HG02943 (cell line): ENCODE results near the gene FRAS1.
"Not testable (repeated sequence)": the region's sequence is repeated elsewhere in the genome, so short reads cannot be mapped to it uniquely, and the experiment has no call there.

Source experiments
- ATAC-seq: cut with Tn5 transposase; IDR thresholded peaks from one replicate; pipeline ENCODE4 v1.9.1; 2021; ENCODE audit warnings: mild to moderate bottlenecking, low read depth, moderate library complexity; ENCODE audit not compliant: unreplicated experiment

FRAS1 gene, protein sequence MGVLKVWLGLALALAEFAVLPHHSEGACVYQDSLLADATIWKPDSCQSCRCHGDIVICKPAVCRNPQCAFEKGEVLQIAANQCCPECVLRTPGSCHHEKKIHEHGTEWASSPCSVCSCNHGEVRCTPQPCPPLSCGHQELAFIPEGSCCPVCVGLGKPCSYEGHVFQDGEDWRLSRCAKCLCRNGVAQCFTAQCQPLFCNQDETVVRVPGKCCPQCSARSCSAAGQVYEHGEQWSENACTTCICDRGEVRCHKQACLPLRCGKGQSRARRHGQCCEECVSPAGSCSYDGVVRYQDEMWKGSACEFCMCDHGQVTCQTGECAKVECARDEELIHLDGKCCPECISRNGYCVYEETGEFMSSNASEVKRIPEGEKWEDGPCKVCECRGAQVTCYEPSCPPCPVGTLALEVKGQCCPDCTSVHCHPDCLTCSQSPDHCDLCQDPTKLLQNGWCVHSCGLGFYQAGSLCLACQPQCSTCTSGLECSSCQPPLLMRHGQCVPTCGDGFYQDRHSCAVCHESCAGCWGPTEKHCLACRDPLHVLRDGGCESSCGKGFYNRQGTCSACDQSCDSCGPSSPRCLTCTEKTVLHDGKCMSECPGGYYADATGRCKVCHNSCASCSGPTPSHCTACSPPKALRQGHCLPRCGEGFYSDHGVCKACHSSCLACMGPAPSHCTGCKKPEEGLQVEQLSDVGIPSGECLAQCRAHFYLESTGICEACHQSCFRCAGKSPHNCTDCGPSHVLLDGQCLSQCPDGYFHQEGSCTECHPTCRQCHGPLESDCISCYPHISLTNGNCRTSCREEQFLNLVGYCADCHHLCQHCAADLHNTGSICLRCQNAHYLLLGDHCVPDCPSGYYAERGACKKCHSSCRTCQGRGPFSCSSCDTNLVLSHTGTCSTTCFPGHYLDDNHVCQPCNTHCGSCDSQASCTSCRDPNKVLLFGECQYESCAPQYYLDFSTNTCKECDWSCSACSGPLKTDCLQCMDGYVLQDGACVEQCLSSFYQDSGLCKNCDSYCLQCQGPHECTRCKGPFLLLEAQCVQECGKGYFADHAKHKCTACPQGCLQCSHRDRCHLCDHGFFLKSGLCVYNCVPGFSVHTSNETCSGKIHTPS (N-terminal part only)

DNA sequence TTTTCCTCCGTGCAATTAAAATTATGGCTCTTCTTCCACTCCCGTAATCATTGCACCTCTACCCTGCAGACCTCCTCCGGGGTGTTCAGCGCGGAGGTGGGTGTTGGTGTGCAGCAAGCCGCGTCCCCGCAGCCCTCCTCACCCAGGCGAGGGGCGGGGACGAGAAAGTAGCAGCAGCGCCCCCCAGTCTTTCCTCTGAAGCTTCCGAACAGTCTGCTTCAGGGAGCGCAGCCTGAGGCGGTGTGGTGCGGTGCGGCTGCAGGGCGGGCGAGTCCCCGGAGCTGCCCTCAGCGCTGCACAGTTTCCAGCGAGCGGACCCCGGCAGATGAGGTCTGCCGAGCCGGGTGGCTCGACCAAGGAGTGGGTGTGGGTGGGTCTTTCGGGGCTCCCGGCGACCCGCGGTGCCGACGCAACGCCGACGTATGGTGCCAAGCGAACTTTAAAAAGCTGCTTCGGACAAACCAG lies at the start of gene FRAS1:
Gene FRAS1, plus strand, starts transcription at position 189 of the 465 bp plus-strand sequence. CDS start 687 bp downstream, outside the sequence.
- ATAC-seq: no peak

DNA sequence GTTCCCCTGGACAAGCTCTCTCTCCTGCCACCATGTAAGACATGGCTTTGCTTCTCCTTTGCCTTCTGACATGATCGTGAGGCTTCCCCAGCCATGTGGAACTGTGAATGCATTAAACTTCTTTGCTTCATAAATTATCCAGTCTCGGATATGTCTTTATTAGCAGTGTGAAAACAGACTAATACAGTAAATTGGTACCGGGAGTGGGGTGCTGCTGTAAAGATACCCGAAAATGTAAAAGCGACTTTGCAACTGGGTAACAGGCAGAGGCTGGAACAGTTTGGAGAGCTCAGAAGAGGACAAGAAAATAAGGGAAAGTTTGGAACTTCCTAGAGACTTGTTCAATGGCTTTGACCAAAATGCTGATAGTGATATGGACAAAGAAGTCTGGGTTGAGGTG lies 46.1 kb upstream of the FRAS1 start:
- ATAC-seq: not testable (repeated sequence)

DNA sequence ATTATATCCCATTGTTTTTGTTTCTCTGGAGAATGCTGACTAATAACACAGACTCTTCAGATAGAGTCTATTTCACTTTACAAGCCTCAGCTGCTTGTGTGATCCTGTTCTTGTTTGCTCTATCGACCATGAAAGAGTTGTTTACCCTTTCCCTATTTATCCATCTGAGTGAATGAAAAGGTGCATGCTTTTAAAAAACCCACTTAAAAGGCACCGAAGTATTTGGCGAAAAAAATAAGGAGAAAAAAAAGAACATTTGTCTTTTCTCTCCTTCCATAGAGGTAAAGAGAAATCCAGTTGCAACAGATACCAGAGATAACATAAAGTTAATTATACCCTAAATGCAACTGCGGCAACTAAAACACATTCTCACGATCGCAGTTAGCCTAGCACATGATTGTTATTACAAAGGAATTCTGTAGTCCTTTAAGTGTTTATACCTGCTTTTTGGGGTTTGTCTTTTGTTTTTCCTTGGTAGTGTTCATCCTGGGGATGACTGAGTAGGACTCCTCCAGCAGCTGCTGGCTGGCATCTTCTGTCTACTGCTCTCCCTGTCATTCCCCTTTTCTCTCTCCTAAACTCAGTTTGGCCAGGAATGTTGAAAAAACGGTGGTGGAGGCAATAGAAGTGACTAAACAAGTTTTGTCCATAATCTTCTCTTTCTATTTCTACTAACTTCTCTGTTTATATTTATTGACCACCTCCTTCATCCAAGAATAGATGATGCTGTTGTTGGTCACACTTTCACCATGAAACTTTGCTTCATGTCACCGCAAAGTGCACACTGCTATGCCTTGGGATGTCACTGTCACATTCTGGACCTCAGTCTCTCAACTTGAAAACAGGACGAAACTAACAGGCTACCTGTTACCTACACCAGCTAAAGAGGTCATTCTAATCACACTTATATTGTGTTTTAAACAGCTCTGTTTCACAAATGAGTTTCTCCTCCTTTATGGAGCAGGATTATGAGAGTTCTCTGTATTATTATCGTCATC lies 41.9 kb upstream of the FRAS1 start:
- ATAC-seq: no peak

DNA sequence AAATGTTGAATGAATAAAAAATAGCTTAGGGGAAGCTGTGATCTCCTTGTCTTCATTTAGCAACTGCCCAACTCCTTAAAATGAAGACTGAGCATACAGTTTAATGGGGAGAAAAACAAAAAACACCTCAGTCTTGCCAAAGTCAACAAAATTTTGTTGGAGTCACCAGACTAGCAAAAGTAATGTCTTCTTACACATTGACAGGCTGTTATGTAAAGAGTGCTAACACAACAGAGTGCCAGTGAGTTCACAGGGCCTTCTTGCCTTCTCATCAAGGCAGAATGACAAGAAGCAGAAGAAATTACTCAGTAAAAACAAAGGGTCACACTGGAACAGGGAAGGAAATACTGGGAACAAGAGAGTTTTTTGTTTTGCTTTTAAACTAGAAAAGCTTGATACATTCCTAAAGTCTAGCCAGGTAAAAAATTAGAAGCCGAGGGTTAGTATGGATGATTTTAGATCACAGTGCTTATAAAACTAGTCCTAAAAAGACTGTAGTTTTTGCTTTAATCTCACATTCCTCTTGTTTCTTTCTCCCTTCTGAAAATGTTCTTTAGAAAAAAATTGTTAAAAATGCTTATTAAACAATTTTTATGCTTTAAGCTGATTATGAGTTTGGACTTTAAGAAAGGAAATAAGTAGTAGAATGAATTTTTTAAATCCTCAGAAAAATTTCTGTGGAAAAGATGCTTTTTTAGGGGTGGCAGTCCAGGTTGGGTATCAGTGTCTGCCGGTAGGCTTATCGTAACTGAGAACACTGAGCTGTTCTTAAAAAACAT lies 38.7 kb upstream of the FRAS1 start:
- no peak for ATAC-seq

DNA sequence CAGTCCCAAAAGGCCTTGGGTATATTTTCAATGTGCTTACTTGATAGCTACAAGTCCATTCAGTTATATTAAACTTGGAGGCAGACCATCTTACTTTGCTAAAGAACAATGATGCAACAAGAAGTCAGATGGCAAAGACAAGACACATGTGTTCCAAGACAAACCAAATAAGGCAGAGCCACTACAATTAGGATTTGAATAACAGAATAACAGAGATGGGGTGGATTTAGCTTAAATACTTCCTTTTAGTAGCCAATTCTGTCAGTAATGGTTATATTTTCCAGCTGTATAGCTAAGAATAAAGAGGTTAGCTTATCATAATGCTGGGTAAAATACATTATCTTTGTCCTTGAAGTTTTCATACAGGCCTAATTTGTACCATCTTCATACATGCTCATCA lies 37.7 kb upstream of the FRAS1 start:
- no peak for ATAC-seq

DNA sequence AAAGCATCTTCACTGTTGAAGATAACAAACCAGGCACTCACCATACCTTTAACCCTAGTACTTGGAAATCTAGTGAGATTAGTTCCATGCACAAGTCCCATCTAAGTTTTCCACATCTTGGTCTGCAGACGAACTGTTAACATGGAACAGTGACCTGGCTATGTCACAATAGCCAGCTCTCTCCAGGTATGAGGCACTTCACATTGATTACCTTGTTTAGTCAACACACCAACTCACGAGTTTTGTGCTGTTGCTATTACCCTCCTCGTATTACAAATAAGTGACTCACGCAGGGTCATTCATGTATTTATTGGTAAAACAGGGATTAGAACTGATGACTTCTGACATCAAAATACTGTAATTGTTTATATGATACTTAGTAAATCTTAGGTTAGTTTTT lies 36.4 kb upstream of the FRAS1 start:
- ATAC-seq: no peak

DNA sequence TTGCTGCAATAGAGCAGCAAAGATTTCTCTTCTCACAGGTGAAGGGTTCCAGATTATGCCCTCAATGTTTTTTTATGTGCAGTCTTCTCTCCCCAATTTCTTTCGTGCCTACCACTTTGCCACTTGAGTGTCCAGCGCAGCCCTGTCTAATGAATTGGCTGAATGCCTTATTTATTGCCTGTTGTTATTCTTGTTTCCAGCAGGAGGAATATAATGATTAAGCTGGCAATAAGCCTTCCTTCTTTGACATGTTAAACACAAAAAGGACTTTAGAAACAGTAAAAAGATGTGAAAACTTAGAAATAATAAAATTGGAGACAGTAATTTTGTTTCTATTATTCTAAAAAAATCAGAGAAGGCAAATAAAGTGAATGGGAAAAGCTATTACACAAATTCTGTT lies 34.6 kb upstream of the FRAS1 start:
- no peak for ATAC-seq

DNA sequence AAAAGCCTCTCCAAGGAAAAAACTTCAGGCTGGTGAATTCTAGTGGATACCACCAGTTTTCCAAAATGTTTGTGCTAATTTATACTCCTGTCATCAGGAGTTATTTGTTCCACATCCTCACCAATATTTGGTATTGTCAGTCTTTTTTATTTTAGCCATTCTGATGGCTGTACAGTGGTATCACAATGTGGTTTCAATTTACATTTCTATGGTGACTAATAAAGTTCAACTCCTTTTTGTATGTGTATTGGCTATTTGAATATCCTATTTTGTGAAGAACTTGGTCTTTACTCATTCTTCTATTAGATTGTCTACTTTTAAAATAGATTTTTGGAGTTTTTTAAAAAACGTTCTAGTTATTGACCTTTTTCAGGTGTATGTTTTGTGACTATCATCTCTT lies 33.0 kb upstream of the FRAS1 start:
- no peak for ATAC-seq

DNA sequence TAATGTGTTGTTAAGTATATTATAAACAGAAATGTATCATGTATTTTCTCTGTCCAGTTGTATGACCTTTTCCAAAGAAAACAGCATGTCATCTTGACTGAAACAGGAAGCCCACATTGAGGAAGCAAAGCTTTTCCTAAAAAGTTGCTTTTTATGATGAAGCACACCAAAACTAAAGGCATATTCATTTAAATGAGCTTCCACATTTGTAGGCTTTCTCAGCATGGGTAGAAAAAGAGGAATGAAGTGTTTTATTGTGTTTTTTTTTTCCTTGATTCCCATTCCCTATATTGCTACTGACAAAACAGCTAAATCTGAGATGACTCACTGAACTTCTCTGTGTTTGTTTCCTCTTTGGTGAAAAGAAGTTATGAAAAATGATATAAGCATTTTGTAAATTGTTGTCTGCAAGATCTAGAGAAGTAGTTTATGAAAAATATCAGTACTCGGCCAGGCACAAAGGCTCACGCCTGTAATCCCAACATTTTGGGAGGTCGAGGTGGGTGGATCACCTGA lies 32.5 kb upstream of the FRAS1 start:
- ATAC-seq: no peak

DNA sequence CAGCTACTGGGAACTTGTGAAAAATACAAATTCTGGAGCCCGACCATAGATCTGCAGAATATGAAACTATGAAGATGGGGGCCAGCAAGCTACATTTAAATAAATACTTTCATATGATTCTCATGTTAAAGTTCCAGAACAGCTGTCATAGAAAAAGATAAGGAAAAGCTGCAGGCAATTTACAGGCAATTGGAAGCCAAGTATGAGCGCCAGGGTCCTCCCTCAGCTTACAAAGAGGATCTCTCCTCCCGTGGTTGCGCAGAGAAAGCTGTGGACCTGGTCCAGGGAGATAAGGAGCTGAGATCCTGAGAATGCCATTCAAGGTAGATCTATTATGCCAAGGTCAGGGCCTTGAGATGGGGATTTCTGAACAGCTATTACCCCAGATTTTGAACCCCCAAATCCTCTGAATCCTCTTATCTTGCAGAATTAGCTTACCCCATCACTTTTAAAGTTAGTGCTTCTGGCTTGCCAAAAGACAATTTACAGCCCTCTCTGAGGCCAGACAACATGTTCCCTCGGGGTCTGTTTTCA lies 25.6 kb upstream of the FRAS1 start:
- no peak for ATAC-seq

DNA sequence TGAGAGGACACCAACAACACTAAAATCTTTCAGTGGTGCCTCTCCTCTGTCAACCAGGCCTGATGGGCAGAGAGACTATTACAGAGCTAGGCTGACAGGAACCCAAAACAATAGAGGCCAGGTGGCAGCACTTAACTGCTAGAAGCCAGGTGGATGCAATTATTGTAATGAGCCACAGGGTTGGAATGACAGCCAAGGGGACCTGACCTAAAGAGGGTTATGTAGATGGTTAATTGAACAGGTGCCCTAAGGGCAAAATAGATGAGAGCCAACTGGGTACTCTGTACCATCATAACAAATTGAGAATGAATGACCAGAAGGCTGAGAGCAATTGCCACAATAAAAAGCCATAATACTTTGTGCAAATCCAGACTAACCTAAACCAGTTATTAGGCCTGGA lies 24.7 kb upstream of the FRAS1 start:
- ATAC-seq: no peak

DNA sequence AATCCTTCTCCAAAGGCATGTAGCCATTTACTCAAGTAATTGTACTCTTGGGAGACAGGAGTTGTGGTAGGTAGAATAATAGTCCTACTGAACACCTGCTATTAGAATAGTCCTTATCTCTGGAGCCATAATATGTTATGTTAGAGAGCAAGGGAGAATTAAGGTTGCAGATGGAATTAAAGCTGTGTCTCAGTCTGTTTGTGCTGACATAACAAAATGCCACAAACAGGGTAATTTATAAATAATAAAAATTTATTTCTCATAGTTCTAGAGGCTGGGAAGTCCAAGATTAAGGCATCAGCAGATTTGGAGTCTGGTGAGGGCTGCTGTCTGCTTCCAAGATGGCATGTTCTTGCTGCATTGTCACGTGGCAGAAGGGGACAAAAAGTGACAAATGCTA lies 24.2 kb upstream of the FRAS1 start:
- ATAC-seq: no peak

DNA sequence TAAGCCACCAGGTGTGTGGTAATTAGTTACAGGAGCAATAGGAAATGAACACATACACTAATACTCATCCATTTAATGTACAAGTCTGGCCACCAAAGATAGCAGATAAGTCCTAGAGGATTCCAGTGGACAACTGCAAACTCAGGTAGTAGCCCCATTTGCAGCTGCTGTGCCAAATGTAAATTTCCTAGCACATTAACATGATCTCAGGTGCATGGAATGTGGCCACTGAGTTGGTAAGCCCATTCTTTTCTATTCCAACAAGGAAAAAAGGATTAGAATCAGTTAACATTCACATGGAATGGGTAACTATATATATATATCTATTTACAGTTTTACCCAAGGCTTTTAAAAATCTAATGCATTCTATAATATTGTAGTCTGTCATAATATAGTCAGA lies 23.3 kb upstream of the FRAS1 start:
- no peak for ATAC-seq

DNA sequence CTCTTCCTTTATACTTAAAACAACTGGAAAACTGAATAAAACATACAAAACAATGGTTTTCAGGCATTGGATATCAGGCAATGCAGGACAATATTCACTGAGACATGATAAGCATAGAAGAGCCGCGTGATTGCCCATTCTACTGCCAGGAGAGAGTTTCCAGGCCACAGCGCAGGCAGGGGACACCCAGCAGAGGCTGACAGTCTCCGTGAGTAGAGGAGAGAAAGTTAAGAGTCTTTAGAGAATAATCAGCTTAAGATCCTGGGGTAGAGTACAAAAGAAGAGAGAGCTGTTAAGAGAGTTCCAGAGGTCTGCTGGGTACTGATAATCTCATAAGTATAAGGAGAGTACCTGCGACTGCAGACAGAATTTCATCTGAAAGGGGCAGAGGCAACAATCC lies 18.4 kb upstream of the FRAS1 start:
- no peak for ATAC-seq

DNA sequence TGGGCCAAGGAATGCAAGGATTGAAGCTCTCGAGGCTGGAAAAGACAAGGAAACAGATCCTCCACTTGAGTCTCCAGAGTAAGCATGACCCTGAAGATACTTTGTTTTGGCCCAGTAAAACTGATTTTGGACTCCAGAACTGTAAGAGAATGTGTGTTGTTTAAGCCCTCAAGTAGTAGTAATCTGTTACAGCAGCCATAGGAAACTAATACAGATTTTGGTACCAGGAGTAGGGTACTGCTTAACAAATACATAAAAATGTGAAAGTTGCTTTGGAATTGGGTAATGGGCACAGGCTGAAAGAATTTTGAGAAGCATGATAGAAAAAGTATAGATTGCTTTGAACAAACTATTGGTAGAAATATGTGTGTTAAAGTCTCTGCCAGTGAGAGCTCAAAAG lies 17.4 kb upstream of the FRAS1 start:
- ATAC-seq: no peak

DNA sequence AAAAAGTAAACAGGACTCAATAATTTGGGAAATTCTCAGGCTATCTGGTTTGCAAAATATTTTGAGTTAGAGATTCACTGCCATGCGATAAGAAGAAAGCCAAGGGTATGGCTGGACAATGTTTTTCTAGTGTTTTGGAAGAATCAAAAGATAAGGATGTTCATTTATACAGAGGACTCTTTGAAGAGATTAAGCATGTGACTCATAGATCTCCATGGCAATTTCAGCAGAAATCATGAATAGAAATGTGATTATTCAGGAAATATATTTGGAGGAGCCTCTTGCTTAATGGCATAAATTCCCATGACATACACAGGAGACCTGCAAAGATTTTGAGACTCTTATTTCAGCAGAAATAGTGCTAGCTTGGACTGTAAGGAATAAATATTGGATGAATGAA lies 16.7 kb upstream of the FRAS1 start:
- no peak for ATAC-seq

DNA sequence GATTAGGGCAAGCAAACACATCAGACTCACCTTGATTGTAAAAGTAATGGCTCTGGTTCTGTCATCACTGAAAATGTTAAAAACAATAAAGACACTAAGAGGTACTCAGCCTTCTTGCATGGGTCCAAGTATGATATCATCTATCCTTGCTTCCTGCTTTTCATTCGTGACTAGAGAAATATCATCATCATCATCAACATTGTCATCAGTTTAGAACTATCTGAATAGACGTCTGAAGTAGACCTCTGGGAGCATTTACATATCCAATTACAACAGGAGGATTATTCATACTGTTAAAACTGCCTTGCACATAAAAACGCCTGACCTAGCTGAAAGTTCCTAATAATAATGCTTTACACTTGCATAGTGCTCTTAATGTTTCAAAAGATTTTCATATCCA lies 9.8 kb upstream of the FRAS1 start:
- no peak for ATAC-seq

DNA sequence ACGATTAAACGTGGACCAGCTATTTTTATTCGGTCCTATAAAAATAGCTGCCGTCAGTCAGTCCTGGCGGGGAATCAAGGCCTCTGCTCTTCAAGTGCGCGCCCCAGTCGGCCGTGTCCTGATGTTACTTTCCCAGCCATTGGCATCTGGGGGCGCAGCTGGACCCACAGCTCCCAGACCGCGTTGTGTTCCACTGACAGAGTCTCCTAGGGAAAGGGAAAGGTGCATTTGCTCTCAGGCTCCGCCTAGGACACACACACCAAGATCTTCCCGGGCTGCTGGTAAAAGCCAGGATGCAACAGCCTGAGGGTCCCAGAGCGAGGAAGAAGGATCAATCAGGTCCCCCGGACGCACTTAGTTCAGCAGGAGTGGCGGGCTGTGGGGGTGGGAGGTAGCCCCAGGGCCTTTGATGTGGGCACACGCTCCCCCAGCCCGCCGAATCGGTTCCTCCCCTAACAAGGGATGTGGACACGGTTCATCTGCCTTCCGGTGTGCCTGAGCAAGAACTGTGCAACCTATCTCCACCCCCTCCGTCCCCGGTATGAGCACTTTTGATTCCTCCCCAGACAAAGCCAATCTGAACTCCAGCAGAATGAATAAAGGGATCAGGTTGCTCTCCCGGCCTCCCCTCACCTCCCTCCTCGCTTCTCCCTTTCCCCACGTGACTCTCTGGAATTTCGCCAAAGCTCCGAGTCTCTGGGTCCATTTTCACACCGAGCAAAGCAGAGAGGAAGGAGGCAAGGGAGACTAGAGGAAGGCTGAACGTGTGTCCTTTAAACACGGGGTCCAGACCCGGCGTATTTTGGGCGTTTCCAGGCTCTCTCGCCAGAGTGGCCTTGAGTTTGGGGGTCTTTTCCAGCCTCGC lies 626 bp upstream of the FRAS1 start:
- ATAC-seq: no peak
